Right lung (tissue), 5 donors: ENCODE measurements around the gene STIP1. TPM values are rescaled to one million over a fixed set of nuclear protein-coding genes. Genes with fewer than 3 reads are reported as not detected.

Experiments
- DNase-seq, 2 donors: peaks; one replicate each; pipeline ENCODE4 v3.0.0-alpha.2; 2013
- polyA plus RNA-seq, 5 donors: library from polyadenylated mRNA; unstranded; fragments of 120-200 nt; gene quantifications; one replicate each; pipeline versions ENCODE4 v1.2.1 to v1.2.3, GENCODE V29; 2013; ENCODE audit warnings: inconsistent platforms in 1 of 5, low replicate concordance in 1 of 5; ENCODE audit not compliant: insufficient read length in 5 of 5, insufficient read depth in 1 of 5

The STIP1 gene
- polyA plus RNA-seq, 5 donors = 168 to 203 (median 187) TPM

DNA sequence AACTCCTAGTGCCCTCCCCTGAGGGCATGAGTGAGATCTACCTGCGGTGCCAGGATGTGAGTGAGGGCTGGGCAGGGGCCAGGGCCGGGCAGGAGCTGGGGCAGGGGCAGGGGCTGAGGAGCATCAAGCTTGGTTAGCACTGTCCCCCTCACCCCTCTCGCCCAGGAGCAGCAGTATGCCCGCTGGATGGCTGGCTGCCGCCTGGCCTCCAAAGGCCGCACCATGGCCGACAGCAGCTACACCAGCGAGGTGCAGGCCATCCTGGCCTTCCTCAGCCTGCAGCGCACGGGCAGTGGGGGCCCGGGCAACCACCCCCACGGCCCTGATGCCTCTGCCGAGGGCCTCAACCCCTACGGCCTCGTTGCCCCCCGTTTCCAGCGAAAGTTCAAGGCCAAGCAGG lies 34.3 kb downstream of the STIP1 start:
- DNase-seq = no peak

DNA sequence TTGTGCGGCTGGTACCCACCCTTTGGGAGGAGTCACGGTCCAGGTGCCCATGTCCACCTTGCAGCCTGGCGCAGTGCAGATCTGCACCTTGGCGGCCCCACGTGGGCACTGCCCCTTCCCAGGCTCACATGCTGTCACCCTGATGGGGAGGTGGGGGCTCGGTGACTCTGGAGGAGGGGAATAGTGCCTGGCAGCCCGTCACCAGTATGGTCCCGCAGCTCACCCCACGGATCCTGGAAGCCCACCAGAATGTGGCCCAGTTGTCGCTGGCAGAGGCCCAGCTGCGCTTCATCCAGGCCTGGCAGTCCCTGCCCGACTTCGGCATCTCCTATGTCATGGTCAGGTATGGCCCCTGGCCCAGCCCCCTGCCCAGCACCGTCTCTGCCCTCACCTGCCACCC lies 34.8 kb downstream of the STIP1 start:
- no peak for DNase-seq

DNA sequence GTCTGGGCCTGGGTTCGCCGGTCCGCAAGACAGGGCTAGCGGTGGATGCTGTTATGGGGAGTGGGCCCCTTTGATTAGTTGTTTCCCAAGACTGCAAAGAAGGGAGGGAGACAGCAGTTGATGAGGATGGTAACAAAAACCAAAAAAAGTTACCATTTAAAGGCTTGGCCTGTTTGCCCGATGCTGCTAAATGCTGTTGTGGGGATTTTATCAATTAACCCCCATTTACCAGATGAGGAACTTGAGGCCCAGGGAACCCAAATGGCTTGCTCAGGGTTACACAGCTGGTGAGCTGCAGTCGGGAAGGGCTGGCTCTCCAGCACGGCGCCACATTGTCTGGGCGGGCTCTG lies 36.7 kb downstream of the STIP1 start:
- DNase-seq = no peak

DNA sequence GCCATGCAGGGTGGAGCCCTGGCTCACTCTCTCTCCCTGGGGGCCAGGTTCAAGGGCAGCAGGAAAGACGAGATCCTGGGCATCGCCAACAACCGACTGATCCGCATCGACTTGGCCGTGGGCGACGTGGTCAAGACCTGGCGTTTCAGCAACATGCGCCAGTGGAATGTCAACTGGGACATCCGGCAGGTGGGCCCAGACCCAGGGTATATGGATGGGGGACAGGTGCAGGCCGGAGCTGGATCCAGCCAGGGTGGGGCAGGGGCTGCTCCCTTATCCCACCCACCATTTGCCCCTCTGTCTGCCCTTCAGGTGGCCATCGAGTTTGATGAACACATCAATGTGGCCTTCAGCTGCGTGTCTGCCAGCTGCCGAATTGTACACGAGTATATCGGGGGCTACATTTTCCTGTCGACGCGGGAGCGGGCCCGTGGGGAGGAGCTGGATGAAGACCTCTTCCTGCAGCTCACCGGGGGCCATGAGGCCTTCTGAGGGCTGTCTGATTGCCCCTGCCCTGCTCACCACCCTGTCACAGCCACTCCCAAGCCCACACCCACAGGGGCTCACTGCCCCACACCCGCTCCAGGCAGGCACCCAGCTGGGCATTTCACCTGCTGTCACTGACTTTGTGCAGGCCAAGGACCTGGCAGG lies 37.2 kb downstream of the STIP1 start:
- no peak for DNase-seq

DNA sequence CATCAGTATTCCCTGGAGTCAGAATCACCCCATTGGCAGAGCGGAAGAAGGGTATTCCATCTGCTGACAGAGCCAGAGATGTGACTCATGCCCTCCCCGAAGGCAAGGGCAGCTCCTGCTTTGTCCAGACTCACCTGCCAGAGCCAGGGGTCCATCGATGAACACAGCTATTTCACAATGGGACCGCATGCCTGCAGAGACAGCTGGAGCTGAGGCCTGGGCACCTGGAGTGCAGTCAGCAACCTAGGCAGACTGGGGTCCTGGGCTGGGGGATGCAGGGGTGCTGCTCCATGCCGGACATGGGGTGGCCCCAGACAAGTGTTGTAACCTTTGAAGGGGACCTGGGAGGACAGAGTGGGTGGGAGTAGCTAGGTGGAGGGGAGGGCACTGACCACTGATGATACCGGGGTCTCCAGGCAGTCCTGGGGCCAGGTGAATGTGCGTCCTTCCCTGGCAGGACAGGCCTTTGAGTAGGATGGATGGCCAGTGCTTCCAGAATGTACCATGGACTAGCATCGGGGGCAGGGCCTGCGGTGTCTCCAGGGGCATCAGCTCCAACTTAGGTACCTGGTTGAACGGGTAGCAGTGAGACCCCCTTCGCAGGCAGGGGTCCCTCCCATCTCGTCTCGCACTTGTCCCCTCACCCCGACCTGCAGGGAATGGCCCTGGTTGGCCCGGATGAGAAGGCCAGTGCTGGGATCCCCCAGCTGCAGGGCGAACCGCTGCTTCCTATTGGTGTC lies 38.4 kb downstream of the STIP1 start:
- DNase-seq = no peak

DNA sequence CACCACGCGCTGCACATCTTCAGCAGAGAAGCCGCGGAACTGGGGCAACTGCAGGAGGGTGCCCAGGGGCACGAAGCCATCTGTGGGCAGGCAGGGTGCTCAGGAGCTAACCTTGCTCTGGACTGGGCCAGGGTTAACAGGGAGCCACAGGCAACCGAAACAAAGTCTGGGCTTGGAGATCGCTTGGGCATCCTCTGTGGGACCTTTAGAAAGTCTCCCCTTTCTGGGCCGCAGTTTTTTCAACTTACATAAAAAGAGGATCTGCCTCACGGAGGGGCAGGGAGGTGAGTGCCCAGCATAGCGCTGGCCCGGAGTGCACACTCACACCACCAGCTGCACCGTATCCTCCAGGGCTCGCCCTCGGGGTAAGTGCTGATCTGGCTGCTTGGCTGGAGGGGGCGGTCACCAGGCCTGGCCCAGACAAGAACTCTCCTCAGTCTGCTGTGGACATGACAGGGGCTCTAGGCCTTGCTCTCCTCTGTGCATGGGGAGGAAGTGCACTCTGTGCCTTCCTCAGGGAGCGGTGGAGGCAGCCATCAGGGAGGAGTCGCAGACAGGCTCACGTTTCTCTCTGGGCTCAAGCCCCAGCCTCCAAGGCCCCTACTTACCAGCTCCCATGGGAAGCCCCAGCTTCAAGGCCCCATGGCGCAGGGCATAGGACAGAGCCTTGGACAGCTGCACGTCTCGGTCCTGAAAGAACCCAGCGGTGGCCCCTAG lies 39.1 kb downstream of the STIP1 start:
- DNase-seq = no peak

DNA sequence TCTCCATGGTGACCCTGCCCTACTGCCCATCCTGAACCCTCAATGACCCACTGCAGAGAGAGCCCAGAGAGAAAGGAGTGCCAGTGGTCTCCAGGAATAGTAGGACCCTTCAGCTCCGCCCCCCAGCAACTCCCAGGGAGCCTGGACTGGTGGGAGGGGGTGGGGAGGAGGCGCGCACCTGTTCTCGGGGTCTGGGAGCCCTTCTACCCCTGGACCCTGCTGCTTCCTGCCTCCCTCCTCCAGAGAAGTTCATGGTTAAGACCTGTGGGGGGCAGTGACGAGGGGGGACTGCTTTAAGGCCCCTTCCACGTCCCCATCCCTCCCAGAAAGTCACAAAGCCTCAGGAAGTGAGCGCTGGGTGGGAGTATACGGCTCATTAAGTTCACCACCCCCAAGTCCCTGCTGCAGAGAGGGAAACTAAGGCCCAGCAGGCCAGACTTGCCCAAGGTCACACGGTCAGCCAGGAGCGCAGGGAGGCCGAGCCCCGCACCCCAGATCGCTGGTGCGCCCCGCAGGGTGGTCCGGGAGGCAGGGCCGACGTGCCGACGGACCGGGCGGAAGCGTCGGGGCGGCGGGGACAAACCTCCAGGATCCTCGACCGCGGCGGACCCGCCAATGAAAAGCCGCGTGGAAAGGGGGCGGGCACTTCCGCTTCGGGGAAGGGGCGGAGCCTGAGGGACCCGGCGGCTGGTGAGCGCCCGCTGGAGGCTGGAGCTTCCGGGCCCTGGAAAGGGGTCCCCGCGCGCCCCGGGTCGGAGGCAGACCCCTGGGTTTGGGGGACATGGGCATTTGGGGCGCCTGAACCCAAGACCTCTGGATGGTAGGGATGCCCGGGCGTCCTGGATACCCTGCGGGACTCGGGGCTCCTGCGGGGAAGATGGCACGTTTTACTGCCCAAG lies 39.9 kb downstream of the STIP1 start, which contains the start of the genes NUDT22 and TRPT1:
TSS of gene NUDT22 (plus strand) at position 667 of the 899 bp plus-strand sequence. CDS start 379 bp downstream, outside the sequence.
TSS of gene TRPT1 (minus strand) at position 579 of the 899 bp plus-strand sequence. CDS start at position 253, 326 bp downstream.
- DNase-seq = peak; percentile 83 to 85

DNA sequence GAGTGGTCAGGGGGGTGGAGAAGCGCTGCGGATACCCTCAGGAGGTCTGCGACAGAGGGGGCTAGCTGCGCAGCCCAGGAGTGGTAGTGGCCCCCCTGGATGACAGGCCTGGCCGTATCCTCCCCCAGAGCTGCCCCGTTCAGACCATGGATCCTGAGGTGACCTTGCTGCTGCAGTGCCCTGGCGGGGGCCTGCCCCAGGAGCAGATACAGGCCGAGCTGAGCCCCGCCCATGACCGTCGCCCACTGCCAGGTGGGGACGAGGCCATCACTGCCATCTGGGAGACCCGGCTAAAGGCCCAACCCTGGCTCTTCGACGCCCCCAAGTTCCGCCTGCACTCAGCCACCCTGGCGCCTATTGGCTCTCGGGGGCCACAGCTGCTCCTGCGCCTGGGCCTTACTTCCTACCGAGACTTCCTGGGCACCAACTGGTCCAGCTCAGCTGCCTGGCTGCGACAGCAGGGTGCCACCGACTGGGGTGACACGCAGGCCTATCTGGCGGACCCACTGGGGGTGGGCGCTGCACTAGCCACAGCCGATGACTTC lies 40.6 kb downstream of the STIP1 start:
- no peak for DNase-seq

DNA sequence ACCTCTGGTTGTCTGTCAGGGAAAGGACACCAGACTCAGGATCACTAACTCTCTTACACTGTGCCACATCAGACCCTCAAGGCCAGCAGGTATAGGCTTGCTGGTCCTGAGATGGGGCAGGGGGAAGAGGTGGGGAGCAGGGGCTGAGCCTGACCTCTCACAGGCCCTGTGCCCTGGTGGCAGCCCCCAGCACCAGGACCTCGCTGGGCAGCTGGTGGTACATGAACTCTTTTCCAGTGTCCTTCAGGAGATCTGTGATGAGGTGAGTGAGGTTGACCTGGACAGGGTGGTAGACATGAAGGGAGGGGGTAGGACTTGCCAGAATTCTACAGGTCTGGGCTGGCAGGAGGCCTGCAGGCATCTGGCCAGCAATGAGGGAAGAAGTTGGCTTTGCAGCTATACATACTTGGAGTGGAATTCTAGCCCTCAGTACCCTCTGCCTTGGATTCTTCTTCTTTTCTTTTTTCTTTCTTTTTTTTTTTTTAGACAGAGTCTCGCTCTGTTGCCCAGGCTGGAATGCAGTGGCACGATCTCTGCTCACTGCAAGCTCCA lies 41.5 kb downstream of the STIP1 start:
- no peak for DNase-seq

DNA sequence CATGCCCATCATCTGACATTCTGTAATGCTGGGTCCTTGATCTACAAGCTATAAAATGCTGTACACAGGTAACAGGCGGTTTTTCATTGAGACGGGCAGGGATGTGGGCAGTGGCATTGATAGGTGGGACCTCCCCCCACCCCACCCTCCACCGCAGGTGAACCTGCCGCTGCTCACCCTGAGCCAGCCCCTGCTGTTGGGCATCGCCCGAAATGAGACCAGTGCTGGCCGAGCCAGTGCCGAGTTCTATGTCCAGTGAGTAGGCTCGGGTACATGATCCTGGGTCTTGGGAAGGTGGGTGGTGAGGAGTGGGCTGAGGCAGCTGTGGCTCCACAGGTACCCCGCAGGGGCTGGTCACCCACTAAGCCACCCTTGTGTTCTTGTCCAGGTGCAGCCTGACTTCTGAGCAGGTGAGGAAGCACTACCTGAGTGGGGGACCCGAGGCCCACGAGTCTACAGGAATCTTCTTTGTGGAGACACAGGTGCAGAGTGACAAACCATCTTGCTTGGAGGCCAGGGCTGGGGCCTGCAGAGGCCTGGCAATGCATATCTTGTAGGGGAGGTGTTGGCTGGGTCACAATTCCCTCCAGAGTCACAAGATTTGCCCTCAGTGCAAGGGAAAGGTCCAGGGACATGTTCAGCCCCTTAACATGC lies 43.2 kb downstream of the STIP1 start:
- no peak for DNase-seq

DNA sequence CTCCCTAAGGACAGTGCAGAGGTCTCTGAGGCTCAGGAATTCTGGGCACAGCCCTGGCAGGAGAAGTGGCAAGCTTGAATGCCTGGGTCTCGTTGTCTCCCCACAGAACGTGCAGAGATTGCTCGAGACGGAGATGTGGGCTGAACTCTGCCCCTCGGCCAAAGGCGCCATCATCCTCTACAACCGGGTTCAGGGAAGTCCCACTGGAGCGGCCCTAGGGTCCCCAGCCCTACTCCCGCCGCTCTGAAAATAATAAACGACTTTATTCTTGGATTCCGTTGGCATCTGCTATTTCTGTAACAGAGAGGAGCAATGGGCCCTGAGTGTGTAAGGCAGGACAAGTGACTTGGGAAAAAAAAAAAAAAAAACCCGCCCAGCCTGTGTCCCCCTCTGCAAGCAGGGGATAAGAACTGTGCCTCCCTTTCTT lies 43.8 kb downstream of the STIP1 start:
- DNase-seq = no peak

DNA sequence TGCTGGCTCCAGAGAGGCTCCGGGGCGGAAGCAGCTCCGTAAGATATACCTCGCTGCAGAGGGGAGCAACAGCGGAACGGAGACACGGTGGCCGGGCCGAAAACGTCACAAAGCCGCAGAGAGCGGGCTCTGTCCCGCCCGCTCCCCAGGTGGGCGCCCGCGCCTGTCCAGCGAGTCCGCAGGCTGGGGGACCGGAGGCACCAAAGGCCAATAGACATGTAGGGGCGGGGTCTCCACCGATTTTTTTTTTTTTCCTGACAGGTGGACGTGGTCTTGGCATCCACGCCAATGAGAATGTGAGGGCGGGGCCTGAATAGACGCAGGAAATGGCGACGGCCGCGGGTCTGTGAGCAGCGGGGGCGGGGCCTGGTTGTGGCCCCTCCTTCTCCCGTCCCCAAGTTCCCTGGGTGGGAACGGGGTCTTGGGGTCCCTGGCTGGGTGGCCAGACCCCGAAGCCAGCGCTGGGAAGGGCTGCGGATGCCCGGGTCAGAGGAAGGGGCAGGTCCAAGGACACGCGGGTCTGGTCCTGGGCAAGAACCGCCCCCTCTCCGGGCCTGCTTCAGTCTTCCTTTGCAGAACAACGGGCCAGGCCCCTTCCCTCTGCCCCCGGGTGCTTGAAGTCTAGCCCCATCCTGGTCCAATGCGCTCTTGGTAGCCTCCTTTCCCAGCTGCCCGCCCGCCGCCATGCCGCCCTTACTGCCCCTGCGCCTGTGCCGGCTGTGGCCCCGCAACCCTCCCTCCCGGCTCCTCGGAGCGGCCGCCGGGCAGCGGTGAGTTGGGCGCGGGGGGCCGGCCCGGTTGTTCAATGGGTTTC lies 44.4 kb downstream of the STIP1 start, which contains the start of gene DNAJC4:
TSS of gene DNAJC4 (plus strand) at position 378 of the 814 bp plus-strand sequence. CDS start at position 685, 307 bp downstream.
- peak; percentile 91 for DNase-seq

DNA sequence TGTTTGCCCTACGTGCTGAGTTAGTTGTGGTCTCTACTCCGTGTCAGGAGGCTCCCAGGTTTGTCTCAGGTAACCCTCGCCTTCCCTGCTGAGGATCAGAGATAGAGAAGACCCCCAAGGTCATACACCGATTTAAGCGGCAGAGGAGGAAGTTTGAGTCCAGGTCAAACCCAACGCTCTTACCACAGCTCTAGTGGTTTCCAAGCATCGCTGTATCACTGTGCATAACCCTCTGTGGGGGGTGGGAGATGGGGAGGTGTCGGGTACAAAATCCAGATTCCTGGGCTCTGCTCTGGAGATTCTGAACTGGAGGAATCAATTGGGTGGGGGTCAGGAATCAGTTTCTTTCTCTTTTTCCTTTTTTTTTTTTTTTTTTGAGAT lies 45.0 kb downstream of the STIP1 start:
- no peak for DNase-seq

DNA sequence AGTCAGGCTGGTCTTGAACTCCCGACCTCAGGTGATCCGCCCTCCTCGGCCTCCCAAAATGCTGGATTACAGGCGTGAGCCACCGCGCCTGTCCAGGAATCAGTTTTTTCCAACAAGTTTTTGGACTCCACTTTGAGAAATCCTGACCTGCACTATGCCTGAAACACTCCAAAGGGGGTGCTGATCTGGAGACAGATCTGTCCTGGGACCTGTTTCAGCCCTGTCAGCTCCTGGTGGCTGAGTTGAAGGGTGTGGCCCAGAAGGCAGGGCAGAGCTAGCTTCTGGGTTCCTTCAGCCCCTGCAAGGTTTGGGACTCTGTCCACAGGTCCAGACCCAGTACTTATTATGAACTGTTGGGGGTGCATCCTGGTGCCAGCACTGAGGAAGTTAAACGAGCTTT lies 45.6 kb downstream of the STIP1 start:
- no peak for DNase-seq

DNA sequence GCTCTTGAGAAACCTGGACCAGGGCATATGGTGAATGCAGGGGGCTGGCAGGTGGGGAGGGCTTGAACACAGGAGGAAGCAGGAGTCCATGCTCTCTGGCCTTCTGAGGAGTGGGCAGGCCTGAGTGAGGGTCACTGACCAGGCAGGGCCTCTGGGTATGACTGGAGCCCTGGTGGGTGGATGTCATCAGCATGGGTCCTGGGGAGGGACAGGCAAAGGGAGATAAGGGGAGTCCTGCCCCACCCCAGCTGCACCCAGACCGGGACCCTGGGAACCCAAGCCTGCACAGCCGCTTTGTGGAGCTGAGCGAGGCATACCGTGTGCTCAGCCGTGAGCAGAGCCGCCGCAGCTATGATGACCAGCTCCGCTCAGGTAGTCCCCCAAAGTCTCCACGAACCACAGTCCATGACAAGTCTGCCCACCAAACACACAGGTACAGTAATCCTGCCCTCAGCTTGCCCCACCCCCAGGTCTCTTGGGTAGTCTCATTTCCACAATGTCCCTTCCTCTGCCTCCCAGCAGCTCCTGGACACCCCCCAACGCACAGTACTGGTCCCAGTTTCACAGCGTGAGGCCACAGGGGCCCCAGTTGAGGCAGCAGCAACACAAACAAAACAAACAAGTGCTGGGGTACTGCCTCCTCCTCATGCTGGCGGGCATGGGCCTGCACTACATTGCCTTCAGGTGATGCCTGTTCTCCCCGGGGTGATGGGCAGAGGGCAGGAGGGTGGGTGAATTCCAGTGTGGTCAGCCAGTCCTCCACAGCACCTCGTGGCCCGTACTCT lies 46.4 kb downstream of the STIP1 start:
- no peak for DNase-seq

DNA sequence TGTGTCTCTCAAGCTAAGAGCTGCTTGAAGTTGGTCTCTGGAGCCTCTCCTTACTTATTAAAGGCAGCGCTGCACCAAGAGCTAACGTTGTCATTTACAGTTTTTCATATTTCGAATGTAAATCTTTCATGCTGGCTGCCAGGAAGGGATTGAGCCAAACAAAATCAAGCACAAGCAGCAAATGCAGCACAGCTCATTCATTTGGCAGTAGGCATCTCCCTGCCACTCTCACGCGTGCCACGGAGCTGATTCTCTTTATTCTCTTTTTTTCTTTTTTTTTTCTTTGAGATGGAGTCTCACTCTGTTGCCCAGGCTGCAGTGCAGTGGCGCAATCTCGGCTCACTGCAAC lies 47.0 kb downstream of the STIP1 start:
- DNase-seq = no peak

DNA sequence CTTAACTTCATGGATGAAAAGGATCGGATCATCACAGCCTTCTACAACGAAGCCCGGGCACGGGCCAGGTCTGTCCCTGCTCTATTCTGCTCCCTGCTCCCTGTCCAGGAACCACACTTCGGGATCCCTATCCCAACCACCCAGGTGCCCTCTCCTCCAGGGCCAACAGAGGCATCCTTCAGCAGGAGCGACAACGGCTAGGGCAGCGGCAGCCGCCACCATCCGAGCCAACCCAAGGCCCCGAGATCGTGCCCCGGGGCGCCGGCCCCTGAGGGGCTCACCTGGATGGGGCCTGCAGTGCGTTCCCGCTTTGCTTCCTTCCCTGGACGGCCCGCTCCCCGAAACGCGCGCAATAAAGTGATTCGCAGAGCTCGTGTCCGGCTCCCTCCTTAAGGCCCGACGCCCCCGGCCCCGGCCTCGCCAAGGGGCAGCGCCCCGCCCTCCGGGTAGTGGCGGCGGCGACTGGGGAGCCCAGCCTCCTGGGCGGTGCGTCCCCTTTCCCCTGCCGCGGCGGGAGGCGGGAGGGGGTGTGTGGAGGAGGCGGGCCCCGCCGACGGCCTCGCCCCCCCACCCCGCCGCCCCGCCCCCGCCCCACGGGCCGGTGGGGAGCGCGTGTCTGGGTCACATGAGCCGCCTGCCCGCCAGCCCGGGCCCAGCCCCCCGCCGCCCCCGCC lies 48.1 kb downstream of the STIP1 start, which contains the start of gene VEGFB:
TSS of gene VEGFB (plus strand) at position 672 of the 674 bp plus-strand sequence. CDS start 250 bp downstream, outside the sequence.
- DNase-seq = no peak
